Muscle layer of duodenum (tissue), 2 donors: ENCODE data around the gene ZNF837.
"Not testable (repeated sequence)": the region's sequence is repeated elsewhere in the genome, so short reads cannot be mapped to it uniquely, and the experiment has no call there.

Experiments used
- H3K27ac ChIP-seq: one replicate; pipeline ENCODE4 v1.7.0; 2013; ENCODE audit warnings: mild to moderate bottlenecking, low read length
- H3K27me3 ChIP-seq: one replicate; pipeline ENCODE4 v1.7.0; 2013; ENCODE audit warnings: low read depth, mild to moderate bottlenecking, control low read depth, low read length
- H3K36me3 ChIP-seq, 2 donors: one replicate each; pipeline ENCODE4 v1.7.0; 2013; ENCODE audit warnings: low read length in 2 of 2, control low read depth in 1 of 2, mild to moderate bottlenecking in 1 of 2; ENCODE audit not compliant: insufficient read depth in 2 of 2, control insufficient read depth in 1 of 2
- H3K4me1 ChIP-seq, 2 donors: one replicate each; pipeline ENCODE4 v1.7.0; 2013; ENCODE audit warnings: low read length in 2 of 2, mild to moderate bottlenecking in 2 of 2, control low read depth in 1 of 2, moderate library complexity in 1 of 2; ENCODE audit not compliant: insufficient read depth in 2 of 2, control insufficient read depth in 1 of 2
- H3K4me3 ChIP-seq, 2 donors: one replicate each; pipeline ENCODE4 v1.7.0; 2013; ENCODE audit warnings: low read length in 2 of 2, low read depth in 1 of 2, mild to moderate bottlenecking in 1 of 2
- H3K9me3 ChIP-seq, 2 donors: one replicate each; pipeline ENCODE4 v1.7.0; 2013; ENCODE audit warnings: low read length in 2 of 2, control low read depth in 1 of 2, mild to moderate bottlenecking in 1 of 2; ENCODE audit not compliant: control insufficient read depth in 1 of 2
- donor health status: healthy.

Gene ZNF837

GRCh38 chr19:58381460-58382212 is 806 bp upstream of the ZNF837 start:
- H3K27me3 ChIP-seq = no peaks in the 10 kb centered on the region
- no peaks in the 10 kb centered on the region for H3K9me3 ChIP-seq
- peak overlapping the region; percentile 77 for H3K27ac ChIP-seq
- peaks cover 12 to 38% of the 10 kb centered on the region in 2 donors for H3K4me1 ChIP-seq
- peaks cover 0 to under 1% of the 10 kb centered on the region in 2 donors for H3K36me3 ChIP-seq
- peak overlapping the region; percentile 69 to 77 for H3K4me3 ChIP-seq

DNA sequence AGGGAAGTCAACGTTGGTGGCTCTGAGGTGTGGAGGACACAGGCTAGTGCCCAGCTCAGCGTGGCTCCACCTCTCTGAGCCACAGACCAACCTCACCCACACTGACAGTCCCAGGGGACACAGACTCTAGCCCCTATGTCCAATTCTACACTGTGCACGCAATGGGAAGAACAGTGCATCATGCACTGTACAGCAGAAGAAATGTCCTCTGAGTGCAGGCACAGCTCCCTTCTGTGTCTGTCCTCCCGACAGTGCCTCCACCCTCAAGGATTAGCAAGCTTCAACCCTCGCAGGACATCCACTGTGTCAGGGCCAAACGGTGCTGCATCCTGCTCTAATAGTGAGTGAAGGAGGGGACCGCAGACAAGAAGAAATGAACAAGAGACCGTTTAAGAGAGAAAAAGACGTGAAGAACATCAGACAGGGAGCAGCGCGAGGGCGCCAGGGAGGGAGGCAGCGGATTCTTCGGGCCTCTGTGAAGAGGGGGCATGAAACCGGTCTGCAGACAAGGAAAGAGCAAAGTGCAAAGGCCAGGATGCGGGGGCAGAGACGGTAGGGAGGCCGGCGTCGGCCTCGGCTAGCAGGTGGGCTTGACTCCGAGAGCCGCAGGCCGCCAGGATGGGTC is 681 bp downstream of the ZNF837 start:
- no peaks in the 10 kb centered on the region for H3K27me3 ChIP-seq
- H3K27ac ChIP-seq = peak overlapping the region; percentile 77
- H3K36me3 ChIP-seq = no peaks in the 10 kb centered on the region
- peak overlapping the region; percentile 69 to 86 for H3K4me3 ChIP-seq
- H3K9me3 ChIP-seq = no peaks in the 10 kb centered on the region
- H3K4me1 ChIP-seq = peaks cover 7 to 25% of the 10 kb centered on the region in 2 donors

DNA sequence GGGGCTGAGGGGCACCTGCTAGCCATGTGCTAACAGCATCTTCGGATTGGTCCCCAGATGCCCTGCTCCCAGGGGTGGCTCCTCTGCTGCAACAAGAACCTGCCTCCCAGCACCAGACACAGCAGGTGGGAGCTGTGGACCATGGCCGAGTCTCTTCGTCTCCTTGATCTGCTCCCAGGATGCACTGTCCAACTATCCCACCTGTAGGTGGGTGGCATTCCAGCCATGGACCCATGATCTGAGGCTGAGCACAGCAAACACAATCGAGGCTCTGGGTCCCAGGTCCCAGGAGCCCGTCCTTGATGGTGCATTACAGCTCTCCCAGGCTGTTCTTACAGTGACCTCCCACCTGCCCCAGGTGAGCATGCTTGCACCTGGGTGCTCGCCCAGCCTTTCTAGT is 1.6 kb downstream of the ZNF837 start:
- no peaks in the 10 kb centered on the region for H3K36me3 ChIP-seq
- H3K4me1 ChIP-seq = peaks cover 7 to 24% of the 10 kb centered on the region in 2 donors
- no peak overlapping the region for H3K4me3 ChIP-seq
- no peak overlapping the region for H3K27ac ChIP-seq
- H3K9me3 ChIP-seq = no peaks in the 10 kb centered on the region
- no peaks in the 10 kb centered on the region for H3K27me3 ChIP-seq

DNA sequence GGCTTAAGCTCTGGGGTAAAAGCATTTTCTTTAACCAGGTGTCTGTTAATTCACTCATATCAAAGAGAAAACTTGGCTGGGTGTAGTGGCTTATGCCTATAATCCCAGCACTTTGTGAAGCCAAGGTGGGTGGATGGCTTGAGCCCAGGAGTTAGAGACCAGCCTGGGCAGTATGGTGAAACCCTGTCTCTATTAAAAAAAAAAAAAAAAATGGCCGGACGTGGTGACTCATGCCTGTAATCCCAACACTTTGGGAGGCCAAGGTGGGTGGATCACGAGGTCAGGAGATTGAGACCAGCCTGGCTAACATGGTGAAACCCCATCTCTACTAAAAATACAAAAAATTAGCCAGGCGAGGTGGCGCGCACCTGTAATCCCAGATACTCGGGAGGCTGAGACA is 4.1 kb downstream of the ZNF837 start:
- H3K36me3 ChIP-seq, H3K27ac ChIP-seq, H3K27me3 ChIP-seq, H3K4me3 ChIP-seq, H3K9me3 ChIP-seq: not testable (repeated sequence)
- peaks cover 4 to 18% of the 10 kb centered on the region in 2 donors for H3K4me1 ChIP-seq

DNA sequence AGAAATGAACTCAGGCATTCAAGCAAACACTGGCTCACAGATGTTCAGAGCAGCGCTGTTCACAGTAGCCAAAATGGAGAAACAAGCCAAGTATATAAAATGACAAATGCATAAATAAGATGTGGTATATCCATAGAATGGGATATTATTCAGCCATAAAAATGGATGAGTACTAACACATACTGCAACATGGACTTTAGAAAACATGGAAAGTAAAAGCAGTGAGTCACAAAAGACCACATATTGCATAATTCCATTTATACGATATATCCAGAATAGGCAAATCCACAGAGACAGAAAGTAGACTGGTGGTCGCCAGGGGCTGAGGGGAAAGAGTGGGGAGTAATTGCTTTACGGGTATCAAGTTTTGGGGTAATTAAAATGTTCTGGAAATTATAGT is 6.6 kb downstream of the ZNF837 start:
- H3K9me3 ChIP-seq = no peaks in the 10 kb centered on the region

DNA sequence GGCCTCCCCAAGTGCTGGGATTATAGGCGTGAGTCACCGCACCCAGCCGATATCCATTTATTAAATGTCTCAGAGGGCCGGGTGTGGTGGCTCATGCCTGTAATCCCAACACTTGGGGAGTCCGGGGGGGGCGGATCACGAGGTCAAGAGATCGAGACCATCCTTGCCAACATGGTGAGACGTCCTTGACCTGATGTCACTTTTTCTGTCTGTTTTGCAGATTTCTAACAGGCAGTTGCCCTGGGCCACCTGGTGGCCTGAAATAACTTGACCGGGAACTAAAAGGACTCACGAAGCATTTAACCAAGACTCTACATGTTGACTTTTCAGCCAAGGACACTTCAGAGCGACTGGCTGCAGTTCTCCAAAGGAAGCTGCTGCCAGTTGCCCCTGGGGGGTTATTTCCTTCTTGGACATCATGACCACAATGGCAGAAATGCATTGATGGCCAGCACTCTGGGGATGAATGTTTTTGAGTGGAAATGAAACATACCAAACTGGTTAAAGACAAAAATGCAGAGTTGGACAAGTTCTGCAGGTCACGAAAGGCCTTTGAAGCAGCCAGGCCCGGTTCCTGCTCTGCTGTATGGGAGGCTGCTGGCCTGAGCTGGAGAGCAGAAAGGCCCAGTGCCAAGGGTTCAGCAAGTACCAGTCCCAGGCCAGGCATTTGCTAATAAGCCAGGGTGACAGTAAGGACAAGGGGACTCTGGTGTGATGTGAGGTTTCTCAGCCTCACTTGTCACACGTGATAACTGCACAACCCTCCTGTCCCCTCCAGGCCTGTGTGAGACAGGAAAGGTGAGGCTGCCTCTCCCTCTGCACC is 8.3 kb downstream of the ZNF837 start:
- Histone ChIP-seq H3K27ac (no peak overlapping the region), H3K9me3 (no peaks in the 10 kb centered on the region), H3K27me3 (no peaks in the 10 kb centered on the region), H3K36me3 (no peaks in the 10 kb centered on the region), H3K4me1 (peaks cover 0 to under 1% of the 10 kb centered on the region in 2 donors), H3K4me3 (no peak overlapping the region)

More for the DNA sequence above, 6.6 kb downstream of the ZNF837 start:
- H3K36me3 ChIP-seq = no peaks in the 10 kb centered on the region
- H3K4me3 ChIP-seq = no peak overlapping the region
- H3K27me3 ChIP-seq = no peaks in the 10 kb centered on the region
- peaks cover 0 to under 1% of the 10 kb centered on the region in 2 donors for H3K4me1 ChIP-seq
- H3K27ac ChIP-seq = no peak overlapping the region

GRCh38 chr19:58368561-58369360 is 12.1 kb downstream of the ZNF837 start:
- H3K9me3 ChIP-seq = no peaks in the 10 kb centered on the region
- peaks cover 0 to 5% of the 10 kb centered on the region in 2 donors for H3K4me1 ChIP-seq
- no peak overlapping the region for H3K4me3 ChIP-seq
- H3K27ac ChIP-seq = no peak overlapping the region
- peaks cover 0 to 8% of the 10 kb centered on the region in 2 donors for H3K36me3 ChIP-seq
- no peaks in the 10 kb centered on the region for H3K27me3 ChIP-seq

DNA sequence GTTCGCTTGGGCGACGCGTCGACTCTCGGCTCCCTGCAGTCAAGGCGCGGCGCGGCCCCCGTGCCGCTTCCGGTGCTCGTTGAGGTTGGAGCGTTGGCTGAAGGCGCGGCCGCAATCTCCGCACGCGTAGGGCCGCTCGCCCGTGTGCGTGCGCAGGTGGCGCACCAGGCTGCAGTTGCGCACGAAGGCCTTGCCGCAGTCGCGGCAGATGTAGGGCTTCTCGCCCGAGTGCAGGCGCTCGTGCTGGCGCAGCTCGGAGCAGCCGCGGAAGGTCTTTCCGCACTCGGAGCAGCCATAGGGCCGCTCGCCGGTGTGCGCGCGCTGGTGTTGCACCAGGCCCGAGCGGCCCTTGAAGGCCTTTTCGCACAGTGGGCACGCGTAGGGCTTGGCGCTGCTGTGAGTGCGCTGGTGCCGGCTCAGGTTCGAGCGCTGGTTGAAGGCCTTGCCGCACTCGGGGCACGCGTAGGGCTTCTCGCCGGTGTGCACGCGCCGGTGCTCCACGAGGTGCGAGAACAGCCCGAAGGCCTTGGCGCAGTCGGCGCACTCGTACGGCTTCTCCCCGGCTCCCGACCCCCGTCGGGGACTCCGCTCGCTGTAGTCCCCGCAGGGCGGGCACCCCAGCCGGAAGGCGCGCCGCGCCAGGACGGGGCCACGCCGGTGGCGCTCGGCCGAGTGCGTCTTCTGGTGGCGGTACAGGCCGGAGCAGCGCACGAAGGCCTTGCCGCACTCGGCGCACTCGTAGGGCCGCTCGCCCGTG is 13.0 kb downstream of the ZNF837 start:
- Histone ChIP-seq H3K27ac (no peak overlapping the region), H3K27me3 (no peaks in the 10 kb centered on the region), H3K36me3 (peaks cover 0 to 8% of the 10 kb centered on the region in 2 donors), H3K9me3 (no peaks in the 10 kb centered on the region), H3K4me1 (peaks cover 0 to 5% of the 10 kb centered on the region in 2 donors), H3K4me3 (no peak overlapping the region)

DNA sequence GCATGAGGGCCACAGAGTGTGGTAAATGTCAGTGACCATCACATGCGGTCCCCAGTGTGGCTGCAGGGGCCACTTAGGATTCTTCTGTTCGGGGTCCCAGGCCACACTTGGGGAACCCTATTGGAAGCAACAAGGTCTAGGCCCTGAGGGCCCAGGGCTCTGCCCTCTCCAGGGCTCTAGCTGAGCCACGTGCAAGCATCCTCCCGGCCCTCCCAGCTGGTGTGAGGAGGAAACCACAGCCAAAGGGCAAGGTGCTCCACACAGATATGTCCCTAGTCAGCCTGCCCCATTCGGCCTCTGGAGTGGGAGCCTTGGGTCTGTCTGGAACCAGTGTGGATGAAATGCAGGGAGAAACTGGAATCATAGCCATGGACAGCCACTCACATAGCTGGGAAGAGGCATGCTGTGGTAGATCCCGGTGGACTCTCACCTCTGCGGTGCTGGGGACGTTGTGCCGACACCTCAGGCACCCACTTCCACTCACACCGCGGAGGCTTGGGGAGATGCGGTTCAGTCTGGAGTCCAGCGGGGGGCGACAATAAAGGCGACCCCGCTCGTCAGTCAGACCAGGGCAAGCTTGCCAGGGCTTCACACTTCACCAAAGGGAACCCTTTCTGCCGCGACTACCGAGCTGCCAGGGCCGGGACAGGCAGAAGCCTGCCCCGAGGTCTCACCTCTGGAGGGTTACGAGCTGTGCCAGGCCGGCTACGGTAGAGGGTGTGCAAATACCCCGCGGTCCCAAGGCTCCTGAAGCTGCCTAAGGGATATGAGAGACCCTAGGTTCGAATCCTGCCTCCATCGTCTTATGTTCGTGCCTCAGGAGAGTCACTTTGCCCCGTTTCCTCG is 14.0 kb downstream of the ZNF837 start:
- Histone ChIP-seq H3K27me3 (no peaks in the 10 kb centered on the region), H3K9me3 (no peaks in the 10 kb centered on the region), H3K27ac (no peak overlapping the region), H3K36me3 (peaks cover 0 to 8% of the 10 kb centered on the region in 2 donors), H3K4me1 (peaks cover 0 to 5% of the 10 kb centered on the region in 2 donors), H3K4me3 (no peak overlapping the region)

DNA sequence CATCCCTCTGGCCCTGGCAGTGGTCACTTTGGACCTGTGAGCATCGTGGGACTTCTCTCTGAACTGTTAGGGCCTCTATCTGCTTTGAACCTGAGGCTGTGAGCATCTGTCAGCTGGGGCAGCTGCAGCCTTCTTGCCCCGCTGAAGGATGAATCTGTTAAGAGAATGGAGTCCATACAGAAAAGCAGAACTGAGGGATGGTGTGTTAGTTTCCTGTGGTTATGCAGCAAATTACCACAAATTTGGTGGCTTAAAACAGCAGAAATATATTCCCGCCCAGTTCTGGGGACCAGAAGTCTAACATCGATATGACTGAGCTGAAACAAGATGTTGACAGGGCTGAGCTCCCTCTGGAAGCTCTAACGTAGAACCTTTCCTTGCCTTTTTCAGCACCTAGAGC is 16.7 kb downstream of the ZNF837 start:
- H3K4me1 ChIP-seq = peaks cover 0 to 11% of the 10 kb centered on the region in 2 donors
- no peaks in the 10 kb centered on the region for H3K27me3 ChIP-seq

More for the DNA sequence above, 16.7 kb downstream of the ZNF837 start:
- Histone ChIP-seq H3K9me3 (no peaks in the 10 kb centered on the region), H3K36me3 (peaks cover 0 to 8% of the 10 kb centered on the region in 2 donors), H3K4me3 (no peak overlapping the region), H3K27ac (no peak overlapping the region)
